Gastroesophageal sphincter (tissue), 3 donors: ENCODE measurements around the gene MTHFD2.

Source experiments
- CTCF ChIP-seq, 4 experiments: fragments of 200-600 bp in 2 of 4; fragments of 450-650 bp in 2 of 4; sonication (generic) in 1 of 4; IDR thresholded peaks; one replicate each; pipeline ENCODE4 v1.5.1; 2017 to 2019; ENCODE audit warnings: antibody characterized with exemption in 4 of 4, mild to moderate bottlenecking in 2 of 4, moderate library complexity in 2 of 4
- EP300 ChIP-seq: sonication (generic); formaldehyde crosslinking; IDR thresholded peaks from one replicate; pipeline ENCODE4 v1.6.1; 2017; ENCODE audit warnings: antibody characterized with exemption, mild to moderate bottlenecking
- POLR2A ChIP-seq, 2 donors: fragments of 450-650 bp; IDR thresholded peaks; one replicate each; pipeline ENCODE4 v1.6.1; 2017; ENCODE audit warnings: antibody characterized with exemption in 2 of 2, mild to moderate bottlenecking in 2 of 2, moderate library complexity in 1 of 2

DNA sequence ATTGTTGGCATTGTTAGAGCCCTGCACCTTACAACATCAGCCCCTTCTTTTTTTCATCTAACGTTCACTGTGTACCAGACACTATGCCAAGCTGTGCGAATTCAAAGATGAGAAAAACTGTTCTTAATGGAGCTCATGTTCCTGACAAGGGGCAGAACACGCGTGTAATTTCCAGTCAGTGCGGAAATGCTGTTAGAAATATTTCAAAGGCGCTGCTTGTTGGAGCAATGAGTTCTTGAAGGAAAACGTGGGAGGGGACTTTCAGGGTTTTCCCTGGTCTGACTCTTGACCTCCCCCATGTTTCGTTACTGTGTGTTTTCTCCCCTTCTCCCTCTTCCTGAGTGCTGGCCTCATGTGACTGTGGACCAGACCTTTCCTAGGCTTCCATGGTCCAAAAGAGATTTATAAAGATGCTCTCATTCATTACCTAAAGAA, 1.5 kb downstream of the MTHFD2 start:
- TF ChIP-seq CTCF (IDR thresholded peaks at IDR 0.05), result no peak
- no peak for TF ChIP-seq EP300
- no peak for TF ChIP-seq POLR2A (IDR thresholded peaks at IDR 0.05)
